Stimulated activated CD8-positive, alpha-beta memory T cell treated with anti-CD3 and anti-CD28 coated beads, Interleukin-12 subunit alpha, Interleukin-12 subunit beta, amount 100 ng/mL, for 1 hour (primary cell): ENCODE measurements around the gene ZDHHC14.
"Not testable (repeated sequence)": the region's sequence is repeated elsewhere in the genome, so short reads cannot be mapped to it uniquely, and the experiment has no call there.

Source experiments
- DNase-seq: peaks from one replicate; pipeline ENCODE4 v3.0.0-alpha.2; 2020; ENCODE audit warnings: low read depth

Gene ZDHHC14

DNA sequence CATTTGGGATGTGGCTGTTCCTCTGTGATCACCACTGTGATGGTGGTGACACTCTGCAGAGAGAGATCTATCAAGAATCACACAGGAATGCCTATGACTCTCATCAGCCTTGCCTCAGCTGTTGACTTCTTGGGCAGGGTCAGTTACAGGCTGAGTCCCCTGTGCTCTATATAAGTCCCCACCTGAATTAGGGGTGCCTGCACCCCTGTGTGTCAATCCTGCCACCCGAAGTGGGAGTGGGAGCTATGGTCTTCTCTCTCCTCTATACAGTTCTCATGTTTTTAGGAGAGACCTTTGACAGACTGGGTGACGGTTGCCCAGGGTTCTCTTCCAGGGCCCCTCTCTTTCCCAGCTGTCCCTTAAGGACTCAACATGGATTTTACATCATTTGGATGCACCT, 173.8 kb downstream of the ZDHHC14 start:
- DNase-seq = no peak

DNA sequence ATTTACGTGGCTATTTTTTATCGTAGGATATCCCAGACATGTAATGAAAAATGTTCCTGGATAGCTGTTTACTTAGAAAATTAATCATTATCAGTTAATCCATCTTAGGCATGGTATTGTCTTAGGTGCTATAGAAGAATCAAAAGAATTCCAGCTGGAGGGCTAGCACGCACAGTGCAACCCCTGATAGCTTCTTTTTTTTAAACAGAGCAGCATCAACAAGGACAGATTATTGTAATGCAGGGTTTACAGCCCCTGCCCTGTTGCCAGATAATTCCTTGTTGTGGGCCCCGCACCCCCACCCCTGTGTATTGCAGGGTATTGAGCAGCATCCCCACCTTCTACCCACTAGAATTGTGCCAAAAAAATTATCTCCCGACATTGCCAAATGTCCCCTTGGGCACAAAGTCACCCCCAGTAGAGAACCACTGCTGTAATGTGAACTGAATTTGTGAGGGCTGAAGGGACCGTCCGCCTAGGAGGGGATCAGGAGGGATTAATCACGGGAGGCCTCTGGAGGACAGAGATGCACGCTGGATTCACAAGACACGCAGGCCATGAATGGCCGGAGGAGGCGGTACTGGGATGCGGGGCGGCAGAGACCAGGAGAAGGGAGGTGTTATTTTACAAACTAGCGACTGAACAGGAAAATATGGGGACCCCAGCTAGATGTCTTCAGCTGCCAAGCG, 174.6 kb downstream of the ZDHHC14 start:
- no peak for DNase-seq

DNA sequence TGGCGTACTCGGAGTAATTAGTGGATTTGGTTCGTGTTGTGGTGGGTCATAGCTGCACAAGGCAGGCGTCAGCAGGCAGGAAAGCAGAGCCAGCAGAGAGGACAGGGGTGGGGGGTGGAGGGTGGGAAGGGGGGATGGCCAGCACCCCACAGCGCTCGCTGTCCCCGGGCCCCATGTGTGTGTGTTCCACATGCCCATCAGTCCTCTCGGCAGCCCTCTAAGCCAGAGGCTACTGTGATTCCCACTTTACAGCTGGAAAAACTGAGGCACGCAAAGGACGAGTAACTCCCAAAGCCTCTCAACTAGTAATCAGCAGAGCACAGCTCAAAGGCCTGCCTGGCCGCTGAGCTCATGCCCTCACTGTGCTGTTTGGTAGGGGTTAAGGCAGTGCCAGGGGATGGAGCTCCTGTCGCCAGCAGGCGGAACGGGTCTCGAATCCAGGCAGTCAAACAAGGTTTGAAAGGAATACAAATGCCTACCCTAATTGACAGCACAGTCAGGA, 175.2 kb downstream of the ZDHHC14 start:
- no peak for DNase-seq

DNA sequence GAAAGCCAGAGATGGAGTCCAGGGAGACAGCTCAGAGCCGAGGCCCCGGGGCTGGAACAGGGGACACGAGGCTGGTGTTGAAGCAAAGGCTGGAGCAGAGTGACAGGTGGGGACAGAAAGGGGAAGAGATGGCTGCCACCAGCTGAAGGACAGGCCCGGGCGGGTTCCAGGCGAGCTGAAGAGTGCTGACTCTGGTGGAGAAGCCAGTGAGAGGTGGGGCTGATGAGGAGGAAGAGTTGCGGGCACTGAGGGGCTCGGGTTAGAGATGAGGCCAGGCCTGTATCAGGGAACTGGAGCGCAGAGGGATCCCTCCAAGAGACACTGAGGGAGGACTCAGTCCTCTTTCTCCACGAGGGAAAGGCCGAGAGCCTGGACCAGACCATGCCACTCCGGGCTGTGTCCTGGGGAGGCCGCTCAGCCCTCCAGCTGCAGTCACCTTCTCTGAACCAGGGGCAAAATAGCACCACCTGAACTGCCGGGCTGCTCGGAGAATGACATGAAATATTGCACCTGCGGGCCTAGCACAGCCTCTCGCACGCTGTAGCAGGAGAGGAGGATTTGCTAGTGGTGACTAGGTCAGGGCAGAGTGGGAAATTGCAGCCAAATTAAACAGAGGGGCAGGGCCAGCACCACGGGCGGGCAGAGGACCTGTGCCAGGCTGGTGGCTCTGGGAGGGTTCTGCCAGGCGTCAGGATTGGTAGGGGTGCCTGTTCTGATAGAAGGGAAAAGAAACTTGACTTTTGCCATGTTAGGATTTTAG, 175.9 kb downstream of the ZDHHC14 start:
- DNase-seq = no peak

DNA sequence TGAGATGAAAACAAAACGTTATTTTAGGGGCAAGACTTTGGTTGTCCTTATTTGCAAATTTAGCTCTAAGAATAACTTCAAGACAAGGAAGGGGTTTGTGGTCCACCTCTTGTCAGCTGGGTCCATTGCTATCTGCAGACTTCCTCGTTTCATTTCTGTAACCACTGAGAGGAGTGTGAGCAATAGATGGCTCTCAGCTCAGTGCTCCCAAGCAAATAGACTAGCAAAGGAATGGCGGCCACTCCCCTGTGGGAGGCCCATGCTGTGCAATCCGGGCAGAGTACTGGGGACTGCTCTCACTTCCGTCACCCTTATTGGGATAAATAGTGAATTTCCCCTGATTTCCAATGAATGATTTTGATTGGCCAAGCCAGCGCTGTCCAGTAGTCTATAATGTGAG, 176.6 kb downstream of the ZDHHC14 start:
- DNase-seq = no peak

DNA sequence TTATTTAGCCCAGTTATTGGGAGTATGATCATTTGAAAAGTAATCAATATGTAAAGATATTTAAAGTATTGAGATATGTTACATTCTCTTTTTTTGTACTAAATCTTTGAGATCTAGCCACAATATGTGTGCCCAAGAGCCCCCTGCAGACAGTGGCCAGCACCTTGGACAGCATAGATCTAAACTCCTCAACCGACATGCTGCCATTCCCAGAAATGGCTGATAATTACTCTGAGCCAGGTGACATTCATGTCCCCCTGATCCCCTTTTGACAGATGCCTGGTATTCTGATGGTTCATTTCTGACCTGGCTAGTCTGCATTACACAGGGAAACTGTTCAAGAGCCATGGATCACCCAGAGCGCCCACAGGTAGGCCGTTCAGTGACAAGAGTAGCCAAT, 177.1 kb downstream of the ZDHHC14 start:
- DNase-seq = no peak

DNA sequence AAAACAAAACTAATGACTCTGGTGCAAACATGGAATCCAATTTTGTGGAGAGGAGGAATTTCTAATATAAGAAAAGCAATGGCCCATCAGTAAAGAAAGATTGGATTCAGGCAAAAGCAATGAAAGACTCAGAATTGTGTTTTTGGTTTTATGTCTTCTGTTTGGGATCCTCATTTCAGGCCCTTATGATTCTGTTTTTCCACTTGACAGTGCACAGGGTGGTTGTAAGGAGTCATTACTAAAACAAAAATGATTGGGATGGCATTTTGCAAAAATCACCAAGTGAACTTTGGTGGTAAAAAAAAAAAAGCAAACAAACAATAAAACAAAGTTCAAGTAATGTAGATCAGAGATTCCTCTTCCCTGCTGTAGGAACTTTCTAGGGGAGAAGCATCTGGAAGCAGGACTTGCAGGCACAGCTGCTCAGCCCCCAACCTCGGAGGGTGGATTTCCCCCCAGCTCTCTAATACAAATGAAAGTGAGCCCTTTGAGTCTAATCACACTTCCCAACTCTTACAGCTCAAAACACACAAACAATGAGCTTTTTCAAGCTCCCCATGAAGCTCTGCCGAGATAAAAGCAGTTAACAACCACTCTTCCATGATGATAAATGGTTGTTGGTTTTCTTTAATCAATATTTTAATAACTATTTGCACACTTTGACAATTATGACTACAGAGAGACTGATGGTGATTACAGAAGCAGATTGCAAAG, 177.7 kb downstream of the ZDHHC14 start:
- no peak for DNase-seq

DNA sequence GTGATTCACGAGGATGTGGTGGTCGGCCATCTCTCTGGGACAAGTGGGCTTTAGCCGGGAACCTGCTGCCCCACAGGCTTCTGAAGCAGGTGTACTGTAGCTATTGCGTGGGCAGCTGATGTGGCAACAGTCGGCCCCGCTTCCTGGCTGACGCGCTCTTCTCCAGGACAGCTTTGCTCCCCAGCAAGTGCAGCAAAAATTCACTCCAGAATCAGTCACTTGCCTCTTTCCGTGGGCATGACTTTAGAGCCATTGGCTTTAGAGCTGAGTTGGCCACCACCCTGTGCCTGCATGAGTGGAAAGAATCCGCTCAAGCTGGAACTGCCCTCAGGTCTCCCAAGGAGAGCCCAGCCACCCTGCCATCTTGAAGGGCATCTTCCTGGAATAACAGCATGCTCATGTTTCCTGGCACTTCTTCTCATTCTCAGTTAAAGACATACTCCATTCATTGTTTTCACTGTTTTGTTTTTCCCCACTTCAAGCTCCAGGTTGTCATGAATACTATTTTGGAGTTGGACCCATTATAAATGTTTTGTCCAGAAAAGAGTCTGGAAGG, 178.3 kb downstream of the ZDHHC14 start:
- DNase-seq = no peak

DNA sequence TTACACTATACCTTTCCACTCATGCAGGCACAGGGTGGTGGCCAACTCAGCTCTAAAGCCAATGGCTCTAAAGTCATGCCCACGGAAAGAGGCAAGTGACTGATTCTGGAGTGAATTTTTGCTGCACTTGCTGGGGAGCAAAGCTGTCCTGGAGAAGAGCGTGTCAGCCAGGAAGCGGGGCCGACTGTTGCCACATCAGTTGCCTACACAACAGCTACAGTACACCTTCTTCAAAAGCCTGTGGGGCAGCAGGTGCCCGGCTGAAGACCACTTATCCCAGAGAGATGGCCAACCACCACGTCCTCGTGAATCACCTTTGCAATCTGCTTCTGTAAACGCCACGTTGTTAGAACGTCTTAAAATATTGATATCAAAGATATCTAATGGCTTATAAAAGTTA, 179.1 kb downstream of the ZDHHC14 start:
- not testable (repeated sequence) for DNase-seq

DNA sequence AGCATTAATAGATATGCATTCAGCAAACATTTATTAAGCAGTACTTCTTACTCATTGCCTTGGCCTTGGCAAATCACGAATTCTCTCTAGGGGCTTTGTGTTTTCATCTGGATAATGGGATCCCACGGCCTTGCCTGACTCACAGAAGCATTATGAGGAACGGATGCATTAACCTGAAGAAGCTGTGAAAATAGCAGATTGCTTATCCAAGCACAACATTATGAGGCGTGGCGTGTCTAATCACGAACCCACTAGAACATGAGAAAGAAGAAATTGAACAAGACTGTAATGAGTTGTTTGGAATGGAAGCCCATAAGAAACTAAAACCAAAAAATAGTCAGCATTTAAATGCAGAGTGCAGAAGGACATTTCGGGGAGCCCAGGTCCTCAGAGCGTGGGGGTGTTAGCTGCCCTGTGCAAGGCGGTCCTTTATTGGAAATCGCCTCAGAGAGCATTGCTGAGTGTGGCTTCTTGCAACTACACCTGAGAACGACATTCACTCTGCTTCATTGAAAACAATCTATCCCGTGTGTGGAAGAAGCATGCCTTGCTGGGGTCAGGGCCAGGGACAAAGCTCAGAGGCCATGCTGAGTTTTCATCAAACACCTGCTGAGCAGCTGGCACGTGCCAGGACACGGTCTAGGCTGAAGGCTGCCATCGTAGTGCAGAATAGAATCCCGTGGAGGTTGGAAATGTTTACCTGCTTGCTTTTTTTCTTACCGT, 179.9 kb downstream of the ZDHHC14 start:
- no peak for DNase-seq

DNA sequence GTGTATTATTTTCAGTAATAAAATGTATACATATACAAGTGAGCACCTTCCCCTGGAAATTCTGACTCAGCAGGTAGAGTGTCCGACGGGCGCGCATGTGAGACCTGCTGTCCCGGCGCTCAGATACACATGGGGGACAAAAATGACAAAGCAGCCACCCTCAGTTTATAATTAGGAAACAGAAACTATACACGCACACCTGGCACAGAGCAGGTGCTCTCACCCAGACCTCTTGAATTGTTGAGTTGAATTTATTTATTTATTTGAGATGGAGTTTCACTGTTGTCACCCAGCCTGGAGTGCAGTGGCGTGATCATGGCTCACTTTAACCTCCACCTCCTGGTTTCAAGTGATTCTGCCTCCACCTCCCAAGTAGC, 180.4 kb downstream of the ZDHHC14 start:
- DNase-seq = no peak

DNA sequence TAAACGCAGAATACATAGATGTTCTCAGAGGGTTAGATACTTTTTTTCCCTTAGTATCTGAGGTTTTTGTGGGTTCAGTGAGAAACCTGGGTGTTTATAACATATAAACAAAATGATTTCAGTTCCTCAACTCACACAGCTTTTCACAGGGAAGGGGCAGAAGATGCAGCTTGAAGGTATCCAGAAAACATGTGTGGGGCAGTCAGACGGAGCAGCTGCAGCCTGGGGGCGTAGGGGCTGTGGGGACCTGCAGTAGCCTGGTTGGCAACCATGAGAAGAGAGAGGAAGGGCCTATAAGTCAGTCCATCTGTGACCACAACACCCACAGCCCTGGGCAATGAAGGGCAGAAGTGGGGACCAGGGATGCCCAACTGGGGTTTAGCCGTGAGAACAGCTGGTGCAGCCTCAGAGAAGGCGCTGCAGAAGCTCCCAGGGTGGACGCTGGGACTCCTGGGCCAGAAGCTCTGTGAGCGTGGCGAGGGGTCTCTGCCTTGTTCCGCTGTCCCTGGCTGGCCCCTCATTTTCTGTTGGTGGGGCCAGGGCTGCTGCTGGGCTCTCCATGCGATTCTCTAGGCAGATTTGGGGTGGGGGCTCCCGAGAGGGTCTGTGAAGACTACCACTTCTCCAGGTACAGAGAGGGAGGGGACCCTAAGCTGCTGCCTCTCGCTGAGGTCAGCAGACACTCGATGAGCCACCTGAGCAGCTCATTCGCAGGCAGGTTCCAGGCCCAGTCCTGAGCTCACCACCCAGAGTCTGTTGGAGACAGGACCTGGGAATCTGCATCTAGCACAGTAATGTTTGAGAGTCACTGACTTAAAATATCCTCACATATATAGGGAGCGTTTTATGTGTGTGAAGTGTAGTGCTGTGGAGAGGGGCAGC, 181.2 kb downstream of the ZDHHC14 start:
- DNase-seq = no peak

DNA sequence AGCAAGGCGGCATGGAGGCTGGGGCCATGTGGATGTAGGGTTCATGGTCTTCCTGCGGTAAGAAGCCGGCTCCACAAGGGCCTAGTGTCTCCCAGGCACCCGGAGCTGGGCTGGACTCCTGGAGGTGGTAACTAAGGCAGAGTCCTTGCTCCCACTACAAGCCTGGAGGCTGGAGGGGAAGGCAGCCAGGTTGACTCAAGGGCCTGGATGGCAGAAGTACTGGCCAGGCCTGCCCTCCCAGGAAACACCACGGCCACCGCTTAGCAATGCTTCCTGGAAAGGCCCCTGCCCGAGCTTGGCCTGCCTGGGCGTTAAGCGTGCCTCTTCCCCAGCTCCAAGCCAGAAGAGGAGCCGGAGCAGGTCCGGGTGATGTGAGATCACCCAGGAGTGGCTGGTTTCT, 182.0 kb downstream of the ZDHHC14 start:
- DNase-seq = no peak

DNA sequence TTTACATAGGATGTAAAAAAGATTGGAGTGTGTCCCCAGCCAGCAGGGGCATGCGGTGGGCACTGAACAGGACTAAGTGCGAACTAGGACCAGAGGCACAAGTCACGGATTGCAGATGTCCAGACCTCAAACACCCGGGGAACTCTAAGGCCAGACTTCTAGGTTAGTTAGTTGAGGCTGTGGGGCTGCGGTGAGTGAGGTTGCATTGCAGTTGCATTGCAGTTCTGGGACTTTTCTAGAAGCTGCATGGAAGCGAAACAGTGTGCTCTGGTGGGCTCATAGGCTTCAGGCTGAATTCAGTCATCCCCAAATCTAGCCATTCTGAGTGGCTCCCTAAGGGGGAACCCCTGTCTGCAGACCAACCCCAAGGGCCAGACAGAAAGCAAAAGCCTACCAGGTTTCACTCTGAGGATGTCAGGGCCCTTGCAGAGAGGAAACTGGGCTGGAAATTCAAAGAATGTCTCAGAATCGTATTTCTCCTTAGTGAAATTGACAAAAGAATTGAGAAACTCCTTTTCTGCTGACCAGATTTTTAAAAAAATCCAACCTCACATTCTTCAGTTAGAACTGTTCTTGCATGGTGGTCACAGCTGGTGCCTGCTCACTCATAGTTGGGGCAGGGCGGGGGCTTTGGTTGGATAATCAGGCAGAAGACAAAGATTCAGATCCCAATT, 182.8 kb downstream of the ZDHHC14 start:
- DNase-seq = no peak

DNA sequence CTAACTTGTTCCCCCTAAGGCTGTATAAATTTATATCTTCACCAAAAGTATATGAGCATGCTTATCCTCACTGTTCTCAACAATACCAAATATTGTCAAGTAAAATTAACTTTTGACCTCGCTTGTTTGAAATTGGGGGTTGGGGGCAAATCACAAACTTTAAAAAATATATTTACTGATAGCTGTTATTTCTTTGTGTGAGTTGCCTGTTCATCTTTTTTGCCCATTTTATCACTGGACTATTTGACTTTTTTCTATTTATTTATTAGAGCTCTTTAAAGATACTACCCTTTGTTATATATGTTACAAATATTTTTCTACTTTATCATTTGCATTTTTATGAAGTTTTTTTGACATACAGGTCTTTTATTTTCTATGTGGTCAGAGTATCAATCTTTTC, 187.7 kb downstream of the ZDHHC14 start:
- DNase-seq = no peak

DNA sequence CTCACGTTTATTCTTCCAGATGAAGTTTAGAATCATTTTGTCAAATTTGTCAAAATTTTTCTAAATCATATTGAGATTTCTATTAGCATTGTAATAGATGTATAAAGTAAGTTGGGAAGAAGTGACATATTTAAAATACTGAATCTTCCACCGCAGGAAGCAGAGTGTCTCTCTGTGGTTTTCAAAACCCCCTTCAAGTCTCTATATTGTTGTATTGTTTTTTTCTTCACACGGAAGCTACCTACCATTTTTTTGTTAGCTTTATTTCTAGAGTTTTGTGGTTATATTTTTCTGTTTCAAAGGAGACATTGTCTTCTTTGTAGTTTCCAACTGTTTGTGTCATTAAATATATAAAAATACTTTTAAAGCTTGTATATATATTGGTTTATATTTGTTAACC, 188.6 kb downstream of the ZDHHC14 start:
- no peak for DNase-seq

DNA sequence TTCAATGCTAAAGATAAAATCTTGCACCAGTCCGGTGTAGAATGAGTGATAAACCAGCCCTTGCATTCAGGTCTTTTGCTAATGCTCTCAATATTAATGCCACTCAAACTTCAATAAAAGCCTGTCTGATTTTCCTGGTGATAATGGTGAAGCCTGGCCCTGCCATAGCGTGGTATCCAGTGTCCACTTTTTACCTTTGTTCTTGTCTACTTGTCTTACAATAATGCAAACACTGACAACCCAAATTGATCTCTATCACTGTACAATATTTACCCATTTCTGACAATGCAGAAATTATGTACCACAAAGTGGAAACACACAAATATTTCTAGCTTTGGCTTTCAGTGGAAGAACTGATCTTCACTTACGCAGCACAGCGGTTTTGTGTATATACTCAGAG, 189.1 kb downstream of the ZDHHC14 start:
- DNase-seq = no peak

DNA sequence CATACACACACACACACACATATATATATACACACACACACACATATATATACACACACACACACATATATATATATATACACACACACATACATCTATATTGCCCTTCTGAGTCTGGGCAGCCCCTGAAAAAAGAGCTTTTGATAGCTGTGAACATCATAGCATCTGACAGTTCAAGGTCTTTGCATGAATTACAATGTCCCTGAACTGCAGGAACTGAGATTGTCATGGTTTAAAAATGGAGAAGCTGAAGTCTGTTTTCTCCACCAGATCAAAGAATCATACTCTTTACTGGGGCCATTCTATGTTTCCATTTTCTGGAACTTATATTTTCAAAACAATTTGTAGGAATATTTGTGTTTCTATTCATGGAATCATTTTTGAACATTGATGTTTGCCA, 189.8 kb downstream of the ZDHHC14 start:
- DNase-seq = no peak

DNA sequence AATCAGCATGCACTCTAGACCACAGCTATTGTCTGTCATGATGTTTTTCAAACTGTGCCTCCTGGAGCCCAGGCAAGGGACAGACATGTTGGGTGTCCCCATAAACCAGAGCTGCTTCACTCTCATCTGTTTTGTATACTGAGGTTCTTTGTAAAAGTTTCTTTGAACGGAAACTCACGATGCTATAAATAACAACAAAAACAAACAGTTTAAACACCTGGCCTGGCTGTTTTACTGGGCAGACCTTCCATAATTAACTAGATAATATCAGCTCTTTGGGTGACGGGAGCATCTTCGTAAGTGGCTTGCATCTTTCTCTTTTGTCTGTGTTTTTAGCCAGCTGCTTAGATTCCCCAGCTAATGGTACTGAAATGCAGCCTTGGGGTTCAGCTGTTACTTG, 190.3 kb downstream of the ZDHHC14 start:
- no peak for DNase-seq

DNA sequence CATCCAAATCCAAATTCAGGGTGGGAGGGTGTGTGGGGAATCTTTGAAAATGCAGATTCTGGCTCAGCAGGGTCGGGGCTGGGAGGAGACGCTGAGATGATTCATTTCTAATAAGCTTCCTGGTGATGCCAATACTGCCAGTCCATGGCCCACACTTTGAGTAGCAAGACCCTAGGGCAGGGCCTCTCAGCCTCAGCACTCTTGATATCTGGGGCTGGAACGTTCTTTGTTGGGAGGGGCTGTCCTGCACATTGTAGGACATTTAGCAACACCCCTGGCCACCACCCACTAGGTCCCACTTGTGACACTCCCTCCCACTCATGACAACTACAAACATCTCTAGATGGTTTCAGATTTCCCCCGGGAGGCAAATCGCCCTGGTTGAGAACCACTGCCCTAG, 191.0 kb downstream of the ZDHHC14 start:
- DNase-seq = no peak
